ENCODE measurements around the gene COLEC12. TPM values are rescaled to one million over a fixed set of nuclear protein-coding genes. Genes with fewer than 3 reads are reported as not detected.
"Not testable (repeated sequence)": the region's sequence is repeated elsewhere in the genome, so short reads cannot be mapped to it uniquely, and the experiment has no call there.

The COLEC12 gene
- total and polyA plus RNA-seq, 2 experiments from 2014 or later, result 23.2 to 28.3 TPM

GRCh38 chr18:313931-314330 lies 186.6 kb downstream of the COLEC12 start:
- H4K20me1 ChIP-seq (ENCODE audit: insufficient read depth, poor library complexity, severe bottlenecking), result no peaks in the 10 kb centered on the region
- no peaks in the 10 kb centered on the region for H3K4me1 ChIP-seq (ENCODE audit: insufficient read depth)
- H3K79me2 ChIP-seq, result no peaks in the 10 kb centered on the region
- no peak overlapping the region for H3K4me2 ChIP-seq
- DNase-seq (ENCODE audit: low spot score), result no peak
- H3K36me3 ChIP-seq (replicated peaks; ENCODE audit: insufficient read depth, low read depth), result no peaks in the 10 kb centered on the region
- no peaks in the 10 kb centered on the region for H3K27me3 ChIP-seq
- no peak overlapping the region for H2AFZ ChIP-seq
- no peak overlapping the region for H3K27ac ChIP-seq
- H3K4me3 ChIP-seq, result no peak overlapping the region
- TF ChIP-seq EZH2 (IDR thresholded peaks at IDR 0.05; ENCODE audit: borderline replicate concordance) (no peak), CTCF (IDR thresholded peaks at IDR 0.05; ENCODE audit: poor library complexity) (no peak), EZH2phosphoT487 (IDR thresholded peaks at IDR 0.05; ENCODE audit: low read depth, severe bottlenecking, unreplicated experiment) (no peak)
- H3K9me3 ChIP-seq (ENCODE audit: low read depth), result no peaks in the 10 kb centered on the region
- no peaks in the 10 kb centered on the region for H3K9me2 ChIP-seq (replicated peaks; ENCODE audit: insufficient read depth)

GRCh38 chr18:312415-312814 lies 188.1 kb downstream of the COLEC12 start:
- H3K27ac ChIP-seq, result no peak overlapping the region
- no peak for DNase-seq (ENCODE audit: low spot score)
- no peak overlapping the region for H3K4me3 ChIP-seq
- H4K20me1 ChIP-seq (ENCODE audit: insufficient read depth, poor library complexity, severe bottlenecking), result no peaks in the 10 kb centered on the region
- no peaks in the 10 kb centered on the region for H3K9me2 ChIP-seq (replicated peaks; ENCODE audit: insufficient read depth)
- no peaks in the 10 kb centered on the region for H3K36me3 ChIP-seq (replicated peaks; ENCODE audit: insufficient read depth, low read depth)
- H3K4me1 ChIP-seq (ENCODE audit: insufficient read depth), result no peaks in the 10 kb centered on the region
- TF ChIP-seq EZH2phosphoT487 (IDR thresholded peaks at IDR 0.05; ENCODE audit: low read depth, severe bottlenecking, unreplicated experiment), result no peak
- TF ChIP-seq CTCF (IDR thresholded peaks at IDR 0.05; ENCODE audit: poor library complexity), result no peak
- no peak for TF ChIP-seq EZH2 (IDR thresholded peaks at IDR 0.05; ENCODE audit: borderline replicate concordance)
- no peak overlapping the region for H2AFZ ChIP-seq
- H3K79me2 ChIP-seq, result no peaks in the 10 kb centered on the region
- no peaks in the 10 kb centered on the region for H3K9me3 ChIP-seq (ENCODE audit: low read depth)
- WGBS (ENCODE audit: low lambda C conversion rate, missing lambda C conversion rate), result 69% methylated on average over 4 of the region's 4 CpGs
- H3K27me3 ChIP-seq, result no peaks in the 10 kb centered on the region
- no peak overlapping the region for H3K4me2 ChIP-seq

- Histone ChIP-seq H3K27me3 (no peaks in the 10 kb centered on the region), H3K9me2 (replicated peaks; ENCODE audit: insufficient read depth) (no peaks in the 10 kb centered on the region), H3K36me3 (replicated peaks; ENCODE audit: insufficient read depth, low read depth) (no peaks in the 10 kb centered on the region), H3K4me3 (no peak overlapping the region), H3K4me2 (no peak overlapping the region), H2AFZ (no peak overlapping the region), H3K79me2 (no peaks in the 10 kb centered on the region), H4K20me1 (ENCODE audit: insufficient read depth, poor library complexity, severe bottlenecking) (no peaks in the 10 kb centered on the region), H3K27ac (no peak overlapping the region), H3K4me1 (ENCODE audit: insufficient read depth) (no peaks in the 10 kb centered on the region), H3K9me3 (ENCODE audit: low read depth) (no peaks in the 10 kb centered on the region)
- no peak for DNase-seq (ENCODE audit: low spot score)
- no peak for TF ChIP-seq EZH2phosphoT487 (IDR thresholded peaks at IDR 0.05; ENCODE audit: low read depth, severe bottlenecking, unreplicated experiment)
- no peak for TF ChIP-seq CTCF (IDR thresholded peaks at IDR 0.05; ENCODE audit: poor library complexity)
- no peak for TF ChIP-seq EZH2 (IDR thresholded peaks at IDR 0.05; ENCODE audit: borderline replicate concordance)
Measured at GRCh38 chr18:310042-310441, 190.5 kb downstream of the COLEC12 start.

GRCh38 chr18:308086-308485 lies 192.4 kb downstream of the COLEC12 start:
- DNase-seq (ENCODE audit: low spot score); H3K27me3 ChIP-seq; H3K9me3 ChIP-seq (ENCODE audit: low read depth); H3K4me3 ChIP-seq; H3K4me1 ChIP-seq (ENCODE audit: insufficient read depth); H3K9me2 ChIP-seq (replicated peaks; ENCODE audit: insufficient read depth); H3K79me2 ChIP-seq; H2AFZ ChIP-seq; H3K36me3 ChIP-seq (replicated peaks; ENCODE audit: insufficient read depth, low read depth); H3K27ac ChIP-seq; H3K4me2 ChIP-seq; H4K20me1 ChIP-seq (ENCODE audit: insufficient read depth, poor library complexity, severe bottlenecking): not testable (repeated sequence)
- 89% methylated on average over 4 of the region's 4 CpGs for WGBS (ENCODE audit: low lambda C conversion rate, missing lambda C conversion rate)
